IPS-NIHi7 (cell line): ENCODE results near the gene LNX2.

ENCODE experiments used
- DNase-seq: peaks from one replicate; pipeline ENCODE4 v3.0.0; 2012; ENCODE audit warnings: mixed read lengths; ENCODE audit errors: extremely low spot score

The LNX2 gene

GRCh38 chr13:27504868-27505194, 115.5 kb downstream of the LNX2 start:
- DNase-seq: no peak

DNA sequence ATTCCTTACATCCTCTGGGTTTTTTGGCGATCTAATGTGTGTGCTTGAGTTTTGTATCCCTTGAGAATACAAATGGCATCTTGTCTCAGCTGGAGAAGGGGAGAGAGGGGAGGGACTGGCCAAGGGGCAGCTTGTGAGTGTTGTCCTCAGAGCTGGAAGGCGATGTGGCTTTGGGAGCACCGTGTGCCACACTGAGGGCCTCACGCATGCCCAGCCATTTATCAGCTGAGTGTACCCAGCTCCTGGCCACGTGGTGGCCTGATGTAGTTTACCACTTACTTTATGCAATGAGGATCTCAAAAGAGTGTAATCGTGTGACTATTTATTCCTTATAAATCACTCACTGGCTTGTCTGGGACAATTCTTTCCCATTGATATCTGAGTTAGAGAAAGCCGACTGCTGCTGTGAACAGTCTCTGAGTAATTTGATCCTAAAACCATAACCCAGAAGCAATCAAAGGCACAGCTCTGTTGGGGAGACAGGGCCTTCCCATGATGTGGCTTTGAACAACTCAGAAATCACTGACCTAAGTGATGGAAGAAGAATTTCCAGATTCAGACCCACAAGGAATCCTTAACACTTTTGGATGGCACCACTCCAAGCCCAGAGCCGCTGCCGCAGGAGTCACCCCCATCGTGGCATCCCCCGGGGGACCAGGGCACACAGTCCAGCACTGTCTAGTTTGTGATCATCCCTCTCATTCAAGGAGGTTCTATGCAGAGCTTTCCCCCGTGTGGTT, 116.0 kb downstream of the LNX2 start:
- no peak for DNase-seq

GRCh38 chr13:27500806-27501534, 119.4 kb downstream of the LNX2 start:
- DNase-seq: no peak

DNA sequence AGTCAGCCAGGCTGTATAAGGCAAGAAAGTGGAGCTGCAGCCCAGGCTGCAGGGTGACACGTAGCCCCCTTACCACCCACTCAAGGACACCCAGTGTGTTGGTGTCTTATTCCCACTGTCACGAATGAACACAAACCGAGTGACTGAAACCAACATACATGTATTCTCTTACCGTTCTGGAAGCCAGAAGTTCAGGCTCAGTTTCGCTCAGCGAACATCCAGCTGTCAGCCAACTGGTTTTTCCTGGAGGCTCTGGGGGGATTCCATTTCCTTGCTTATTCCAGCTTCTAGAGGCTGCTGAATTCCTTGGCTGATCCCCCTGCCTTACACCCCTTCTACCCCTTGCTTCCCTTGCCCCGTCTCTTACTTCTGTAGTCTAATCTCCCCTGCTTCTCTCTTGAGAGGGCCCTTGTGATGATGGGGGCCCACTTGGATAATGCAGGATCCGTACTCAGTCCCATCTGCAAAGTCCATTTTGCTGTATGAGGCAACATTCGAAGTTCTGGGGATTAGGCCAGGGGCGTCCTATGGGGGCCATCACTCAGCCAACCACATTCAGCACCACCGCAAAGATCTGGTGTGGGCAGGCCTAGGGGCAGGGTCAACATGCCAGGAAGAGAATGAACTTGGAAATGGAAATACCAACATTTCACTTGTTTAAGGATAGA, 122.6 kb downstream of the LNX2 start:
- no peak for DNase-seq

- no peak for DNase-seq
These were observed 123.6 kb downstream of the LNX2 start for GRCh38 chr13:27496536-27497273.

GRCh38 chr13:27496006-27496405, 124.3 kb downstream of the LNX2 start:
- no peak for DNase-seq
